ENCODE measurements around the gene GTF3A.
"Not testable (repeated sequence)": the region's sequence is repeated elsewhere in the genome, so short reads cannot be mapped to it uniquely, and the experiment has no call there.

GTF3A gene

GRCh38 chr13:27424246-27425157 is at the start of gene GTF3A:
GTF3A (plus strand) TSS chr13:27424619.
- DNase-seq (ENCODE audit: low spot score) = peak; percentile 89

GRCh38 chr13:27374650-27375049 is 49.8 kb upstream of the GTF3A start:
- peak; percentile 76 for DNase-seq (ENCODE audit: low spot score)

- DNase-seq (ENCODE audit: low spot score) = peak; percentile 47
These were observed 48.6 kb upstream of the GTF3A start for GRCh38 chr13:27375686-27376326.

GRCh38 chr13:27379126-27379525 is 45.3 kb upstream of the GTF3A start:
- no peak for DNase-seq (ENCODE audit: low spot score)

- peak; percentile 59 for DNase-seq (ENCODE audit: low spot score)
These were observed 44.5 kb upstream of the GTF3A start for GRCh38 chr13:27379694-27380641.

GRCh38 chr13:27381601-27382000 is 42.8 kb upstream of the GTF3A start:
- DNase-seq (ENCODE audit: low spot score) = no peak

GRCh38 chr13:27383104-27383921 is 41.1 kb upstream of the GTF3A start:
- DNase-seq (ENCODE audit: low spot score) = no peak

- DNase-seq (ENCODE audit: low spot score) = no peak
These were observed 40.1 kb upstream of the GTF3A start for GRCh38 chr13:27384285-27384684.

GRCh38 chr13:27388241-27388640 is 36.2 kb upstream of the GTF3A start:
- DNase-seq (ENCODE audit: low spot score) = no peak

GRCh38 chr13:27389891-27390290 is 34.5 kb upstream of the GTF3A start:
- DNase-seq (ENCODE audit: low spot score) = no peak

GRCh38 chr13:27391471-27391870 is 32.9 kb upstream of the GTF3A start:
- DNase-seq (ENCODE audit: low spot score) = no peak

- no peak for DNase-seq (ENCODE audit: low spot score)
These were observed 31.3 kb upstream of the GTF3A start for GRCh38 chr13:27393101-27393500.

- DNase-seq (ENCODE audit: low spot score) = no peak
These were observed 29.4 kb upstream of the GTF3A start for GRCh38 chr13:27395007-27395510.

- no peak for DNase-seq (ENCODE audit: low spot score)
These were observed 28.1 kb upstream of the GTF3A start for GRCh38 chr13:27396252-27396846.

- DNase-seq (ENCODE audit: low spot score) = no peak
These were observed 26.1 kb upstream of the GTF3A start for GRCh38 chr13:27398360-27398759.

- not testable (repeated sequence) for DNase-seq (ENCODE audit: low spot score)
These were observed 24.0 kb upstream of the GTF3A start for GRCh38 chr13:27400405-27400804.

GRCh38 chr13:27401210-27401609 is 23.2 kb upstream of the GTF3A start:
- DNase-seq (ENCODE audit: low spot score) = no peak

- DNase-seq (ENCODE audit: low spot score) = peak; percentile 19
These were observed 21.2 kb upstream of the GTF3A start for GRCh38 chr13:27403203-27403678.

GRCh38 chr13:27403727-27404385 is 20.6 kb upstream of the GTF3A start:
- DNase-seq (ENCODE audit: low spot score) = no peak

- DNase-seq (ENCODE audit: low spot score) = no peak
These were observed 19.7 kb upstream of the GTF3A start for GRCh38 chr13:27404680-27405079.
